ENCODE measurements around the gene BANF2. TPM values are rescaled to one million over a fixed set of nuclear protein-coding genes. Genes with fewer than 3 reads are reported as not detected.

Gene BANF2
- total RNA-seq, 1 experiment from 2014 or later: not detected

DNA sequence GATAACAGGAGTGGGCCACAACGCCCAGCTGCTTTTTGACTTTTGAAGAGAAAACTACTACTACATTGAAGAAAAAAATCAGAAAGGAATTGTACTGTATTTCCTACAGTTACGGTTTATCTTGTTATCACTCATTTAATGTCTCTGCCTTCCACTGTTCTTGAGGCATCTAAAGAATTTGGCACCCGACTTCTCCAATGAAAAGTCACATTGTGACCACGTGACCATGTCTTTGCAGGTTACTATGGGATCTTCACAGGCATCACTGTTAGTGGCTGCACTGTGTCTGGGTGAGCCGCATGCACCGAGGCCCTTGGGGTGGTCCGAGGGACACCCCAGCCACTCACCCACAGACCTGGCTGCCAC is 44.5 kb upstream of the BANF2 start:
- DNase-seq: no peak
- no peak overlapping the region for H2AFZ ChIP-seq (ENCODE audit: low read length)
- ChIA-PET POLR2A (ENCODE audit: unreplicated experiment) (no interaction called here), CTCF (interaction anchor here (0.5 to 1.2 kb wide), 2 partner anchors 26 to 243 kb away, joined by 4 to 14 read pairs; no protein-coding TSS in a partner anchor)
- H3K9me2 ChIP-seq (replicated peaks; ENCODE audit: low read length): no peaks in the 10 kb centered on the region
- no TSS peak for BruUV-seq (replicated peaks)
- H3K36me3 ChIP-seq (ENCODE audit: low read depth, low read length): peaks cover 48% of the 10 kb centered on the region
- H3K4me3 ChIP-seq (ENCODE audit: low read length): no peak overlapping the region
- H3K27me3 ChIP-seq (ENCODE audit: low read length): no peaks in the 10 kb centered on the region
- 0 out of 2 replicates have a peak overlapping the region, but pooled peaks have one; percentile 4 for H3K27ac ChIP-seq (ENCODE audit: low read length)
- H3F3A ChIP-seq (ENCODE audit: low read length, unreplicated experiment): no peaks in the 10 kb centered on the region
- no peak for ATAC-seq
- H3K4me2 ChIP-seq (ENCODE audit: low read length): no peak overlapping the region
- intact Hi-C loops (cut with micrococcal nuclease): loop anchor here (10.0 kb wide), 1 partner anchor 340 kb away; no protein-coding TSS in a partner anchor
- peaks cover 26% of the 10 kb centered on the region for H3K4me1 ChIP-seq (ENCODE audit: insufficient read depth, low read length)
- no peaks in the 10 kb centered on the region for H3K9me3 ChIP-seq (ENCODE audit: low read length)
- no peak for TF ChIP-seq EZH2phosphoT487 (IDR thresholded peaks at IDR 0.05; ENCODE audit: borderline replicate concordance, low read length)
- peak; percentile 51; the same call in 1 of the 2 replicates for TF ChIP-seq CTCF (conservative IDR thresholded peaks at IDR 0.05; ENCODE audit: low read depth, low read length)
- H4K20me1 ChIP-seq (ENCODE audit: low read length): 0 out of 2 replicates have a peak, but pooled peaks cover 5% of the 10 kb centered on the region
- no peak overlapping the region for H3K9ac ChIP-seq (ENCODE audit: low read length)
- peaks cover 87% of the 10 kb centered on the region for H3K79me2 ChIP-seq (ENCODE audit: low read length)

- Histone ChIP-seq H3F3A (ENCODE audit: low read length, unreplicated experiment) (no peaks in the 10 kb centered on the region), H3K27ac (ENCODE audit: low read length) (peak overlapping the region; percentile 31), H3K9me3 (ENCODE audit: low read length) (no peaks in the 10 kb centered on the region), H3K9ac (ENCODE audit: low read length) (no peak overlapping the region), H3K4me1 (ENCODE audit: insufficient read depth, low read length) (peaks cover 24% of the 10 kb centered on the region), H3K79me2 (ENCODE audit: low read length) (peaks cover 87% of the 10 kb centered on the region), H3K4me2 (ENCODE audit: low read length) (peak overlapping the region; percentile 31), H3K36me3 (ENCODE audit: low read depth, low read length) (peaks cover 54% of the 10 kb centered on the region), H2AFZ (ENCODE audit: low read length) (no peak overlapping the region), H4K20me1 (ENCODE audit: low read length) (0 out of 2 replicates have a peak, but pooled peaks cover 5% of the 10 kb centered on the region), H3K4me3 (ENCODE audit: low read length) (no peak overlapping the region), H3K9me2 (replicated peaks; ENCODE audit: low read length) (no peaks in the 10 kb centered on the region), H3K27me3 (ENCODE audit: low read length) (no peaks in the 10 kb centered on the region)
- peak; percentile 81 for ATAC-seq
- ChIA-PET CTCF (interaction anchor here (1.2 kb wide), 1 partner anchor 242 kb away, joined by 4 read pairs; no protein-coding TSS in a partner anchor), POLR2A (ENCODE audit: unreplicated experiment) (no interaction called here)
- DNase-seq: peak; percentile 73
- BruUV-seq (replicated peaks): no TSS peak
- TF ChIP-seq CTCF (conservative IDR thresholded peaks at IDR 0.05; ENCODE audit: low read depth, low read length) (no peak), EZH2phosphoT487 (IDR thresholded peaks at IDR 0.05; ENCODE audit: borderline replicate concordance, low read length) (no peak), EZH2 (IDR thresholded peaks at IDR 0.05; ENCODE audit: low read length, unreplicated experiment) (no peak)
- intact Hi-C loops (cut with micrococcal nuclease): loop anchor here (2.0 to 10.0 kb wide), 2 partner anchors 243 to 339 kb away; no protein-coding TSS in a partner anchor
These were observed 43.8 kb upstream of the BANF2 start for GRCh38 chr20:17655865-17656479.

All from PC-3 (cell line).